Mammary epithelial cell (primary cell): ENCODE measurements around the gene GALNT12.

Experiments used
- EZH2 ChIP-seq: IDR thresholded peaks from 2 replicates; pipeline ENCODE4 v1.6.1; 2012; ENCODE audit warnings: low read length, inconsistent platforms, borderline replicate concordance
- TF ChIP-seq, protein P1 (sequence below), 2 donors: IDR thresholded peaks in 1 of 2; conservative IDR thresholded peaks in 1 of 2; 2 replicates each; pipeline ENCODE4 v1.5.1; 2011 to 2012; ENCODE audit warnings: inconsistent platforms in 2 of 2, low read length in 2 of 2, mild to moderate bottlenecking in 2 of 2, control low read depth in 1 of 2, low read depth in 1 of 2; ENCODE audit not compliant: insufficient read depth in 1 of 2; ENCODE audit errors: extremely low read depth in 1 of 2

DNA sequence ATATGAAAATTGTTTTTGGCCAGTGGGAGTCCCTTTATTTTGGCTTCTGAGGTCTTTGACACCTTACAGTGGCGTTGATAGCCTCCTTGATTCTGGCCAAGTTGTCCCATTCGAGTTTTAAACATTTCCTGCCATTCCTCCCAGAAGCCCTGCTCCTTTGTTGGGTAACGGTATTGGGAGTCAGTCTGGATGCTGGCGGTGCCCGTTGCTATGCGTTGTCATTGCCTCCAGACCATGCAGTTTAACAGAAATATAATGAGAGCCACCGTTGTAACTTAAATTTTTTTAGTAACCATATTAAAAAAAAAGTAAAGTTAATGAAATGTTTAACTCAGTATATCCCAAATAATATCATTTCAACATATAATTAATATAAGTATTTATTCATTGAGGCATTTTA lies 35.0 kb downstream of the GALNT12 start:
- TF ChIP-seq EZH2: no peak
- TF ChIP-seq, protein P1, sequence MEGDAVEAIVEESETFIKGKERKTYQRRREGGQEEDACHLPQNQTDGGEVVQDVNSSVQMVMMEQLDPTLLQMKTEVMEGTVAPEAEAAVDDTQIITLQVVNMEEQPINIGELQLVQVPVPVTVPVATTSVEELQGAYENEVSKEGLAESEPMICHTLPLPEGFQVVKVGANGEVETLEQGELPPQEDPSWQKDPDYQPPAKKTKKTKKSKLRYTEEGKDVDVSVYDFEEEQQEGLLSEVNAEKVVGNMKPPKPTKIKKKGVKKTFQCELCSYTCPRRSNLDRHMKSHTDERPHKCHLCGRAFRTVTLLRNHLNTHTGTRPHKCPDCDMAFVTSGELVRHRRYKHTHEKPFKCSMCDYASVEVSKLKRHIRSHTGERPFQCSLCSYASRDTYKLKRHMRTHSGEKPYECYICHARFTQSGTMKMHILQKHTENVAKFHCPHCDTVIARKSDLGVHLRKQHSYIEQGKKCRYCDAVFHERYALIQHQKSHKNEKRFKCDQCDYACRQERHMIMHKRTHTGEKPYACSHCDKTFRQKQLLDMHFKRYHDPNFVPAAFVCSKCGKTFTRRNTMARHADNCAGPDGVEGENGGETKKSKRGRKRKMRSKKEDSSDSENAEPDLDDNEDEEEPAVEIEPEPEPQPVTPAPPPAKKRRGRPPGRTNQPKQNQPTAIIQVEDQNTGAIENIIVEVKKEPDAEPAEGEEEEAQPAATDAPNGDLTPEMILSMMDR (conservative IDR thresholded peaks at IDR 0.05 in 1 of 2, IDR thresholded peaks at IDR 0.05 in 1 of 2; ENCODE audit: extremely low read depth in 1 of 2, insufficient read depth in 1 of 2, low read depth in 1 of 2, low read length in 2 of 2): no peak
